Right ventricle myocardium superior (tissue), 1 donor: ENCODE measurements around the gene NEK11. TPM values are rescaled to one million over a fixed set of nuclear protein-coding genes. Genes with fewer than 3 reads are reported as not detected.

Source experiments
- ATAC-seq: fragments of 200-7000 bp; cut with Tn5 transposase; one replicate; pipeline ENCODE4 v1.9.1; 2020; ENCODE audit warnings: mild to moderate bottlenecking; ENCODE audit not compliant: poor library complexity
- DNase-seq: peaks from one replicate; pipeline ENCODE4 v3.0.0-alpha.2; 2020
- intact Hi-C: fragments of 100-400 bp; cut with DNase I; formaldehyde crosslinking; loops from one replicate; pipeline ENCODE4 v1.11.2; 2022
- total RNA-seq: library from RNA; stranded (reverse); fragmentation: NEBNext Ultra II Directional; extraction: Animal tissue kit (Norgen Biotek cat#: 25700); gene quantifications from one replicate; pipeline ENCODE4 v1.2.1, GENCODE V29; 2021
- donor health status: DM: no; HTN: yes; CAD: no; lungs with severe emphysema.

Gene NEK11
- total RNA-seq, 1 donor from 2014 or later = 1.3 TPM

- intact Hi-C loops = no loop called here
- ATAC-seq (no peak), DNase-seq (peak; percentile 62)
These were observed 56.5 kb downstream of the NEK11 start for GRCh38 chr3:131082871-131083863.

- no peak for ATAC-seq
- intact Hi-C loops = no loop called here
These were observed 65.1 kb downstream of the NEK11 start for GRCh38 chr3:131091768-131092167.

GRCh38 chr3:131107637-131108433, 81.2 kb downstream of the NEK11 start:
- intact Hi-C loops = no loop called here
- DNase-seq = no peak
- no peak for ATAC-seq

More at GRCh38 chr3:131091768-131092167, 65.1 kb downstream of the NEK11 start:
- no peak for DNase-seq

GRCh38 chr3:131109156-131109555, 82.5 kb downstream of the NEK11 start:
- ATAC-seq (no peak), DNase-seq (no peak)
- intact Hi-C loops = no loop called here

DNA sequence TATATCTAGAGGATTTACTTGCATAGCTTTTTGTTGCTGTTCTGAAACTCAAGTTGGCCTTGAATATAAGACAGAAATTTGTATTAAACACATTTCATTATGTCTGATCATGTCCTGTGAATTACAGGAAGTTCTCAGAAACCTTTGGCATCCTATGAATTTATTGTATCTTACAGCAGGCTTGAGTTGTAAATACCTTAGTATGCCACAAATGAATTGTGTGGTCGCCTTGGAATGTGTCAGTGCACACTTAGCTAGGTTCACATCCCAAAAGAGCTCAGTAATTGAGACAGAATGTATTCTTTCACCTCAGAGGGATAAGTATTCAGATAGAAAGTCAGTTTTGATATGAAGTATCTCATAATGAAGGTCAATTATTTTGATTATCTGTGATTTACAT, 83.4 kb downstream of the NEK11 start:
- intact Hi-C loops = no loop called here
- DNase-seq = no peak
- ATAC-seq = no peak

DNA sequence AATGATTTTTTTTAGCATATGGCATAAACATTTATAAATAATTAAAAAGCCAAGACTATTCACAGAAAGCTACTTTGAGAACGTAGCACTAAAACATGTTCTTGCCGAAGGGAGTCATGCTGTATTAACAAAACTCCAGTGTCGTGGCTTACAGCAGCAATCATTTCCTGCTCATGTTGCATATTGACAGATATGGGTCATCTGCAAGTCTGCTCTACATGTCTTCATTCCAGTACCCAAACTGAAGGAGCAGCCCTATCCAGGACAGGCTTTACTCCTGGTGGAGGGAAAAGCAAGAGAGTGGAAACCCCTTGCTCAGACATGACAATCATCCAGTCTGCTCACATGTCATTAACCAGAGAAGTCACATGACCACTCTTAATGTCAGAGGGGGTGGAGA, 87.6 kb downstream of the NEK11 start:
- intact Hi-C loops = no loop called here
- no peak for ATAC-seq
- no peak for DNase-seq

GRCh38 chr3:131125684-131126083, 99.0 kb downstream of the NEK11 start:
- intact Hi-C loops = no loop called here
- no peak for ATAC-seq
- no peak for DNase-seq

DNA sequence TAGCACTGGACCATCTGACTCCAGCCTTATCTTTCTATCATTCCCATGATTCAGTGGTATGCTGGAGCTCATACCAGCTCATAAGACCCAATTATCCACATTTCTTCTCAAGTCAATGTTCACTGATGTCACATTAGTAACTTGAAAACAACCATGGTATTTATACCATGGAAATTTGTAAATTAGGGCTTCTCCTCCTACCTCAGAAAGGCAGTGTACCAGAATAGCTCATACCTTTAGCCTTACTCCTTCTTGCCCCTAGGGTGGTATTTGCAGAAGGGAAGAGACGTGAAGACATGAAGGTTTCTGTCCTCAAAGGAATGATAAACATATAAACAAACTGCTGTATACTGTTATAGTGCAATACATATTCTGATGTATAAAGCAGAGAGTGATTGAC, 114.2 kb downstream of the NEK11 start:
- no peak for DNase-seq
- intact Hi-C loops = no loop called here

DNA sequence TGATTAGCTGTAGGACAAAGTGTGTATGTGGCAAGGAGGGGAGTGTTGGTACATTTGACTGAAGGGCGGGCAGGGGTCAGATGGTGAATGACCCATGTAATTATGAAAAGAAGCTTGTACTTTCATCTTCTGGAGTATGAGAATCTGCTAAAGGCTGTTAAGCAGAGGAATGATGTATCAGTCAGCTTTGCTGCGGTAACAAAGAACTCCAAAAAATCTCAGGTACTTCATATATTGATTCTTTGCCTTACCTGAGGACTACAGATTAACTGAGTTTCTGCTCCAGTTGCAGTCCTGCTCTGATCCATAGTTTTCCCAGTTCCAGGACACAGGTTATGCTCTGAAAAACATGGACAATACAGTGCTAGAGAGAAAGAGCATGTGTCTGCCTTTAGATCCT, 115.1 kb downstream of the NEK11 start:
- DNase-seq = no peak
- no peak for ATAC-seq
- intact Hi-C loops = no loop called here

More for the DNA sequence above, 114.2 kb downstream of the NEK11 start:
- no peak for ATAC-seq

DNA sequence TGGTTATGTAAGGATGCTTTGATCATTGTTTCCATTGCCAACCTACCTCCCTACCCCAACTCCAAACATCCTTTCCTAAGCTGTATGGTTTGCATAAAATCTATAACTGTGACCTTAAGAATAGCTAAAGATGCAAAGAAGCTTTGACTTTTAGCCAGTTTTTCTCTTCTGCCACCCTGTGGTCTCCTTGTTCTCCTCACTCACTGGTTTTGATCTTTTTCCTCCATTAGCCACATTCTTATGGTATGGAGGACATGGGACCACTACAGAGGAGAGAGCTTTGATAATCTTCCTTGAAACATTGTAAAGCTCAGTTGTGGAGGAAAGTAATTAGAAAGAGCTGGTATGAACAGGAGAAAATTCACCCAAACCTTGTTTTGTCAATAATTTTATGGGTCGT, 115.9 kb downstream of the NEK11 start:
- no peak for DNase-seq
- intact Hi-C loops = no loop called here
- no peak for ATAC-seq

DNA sequence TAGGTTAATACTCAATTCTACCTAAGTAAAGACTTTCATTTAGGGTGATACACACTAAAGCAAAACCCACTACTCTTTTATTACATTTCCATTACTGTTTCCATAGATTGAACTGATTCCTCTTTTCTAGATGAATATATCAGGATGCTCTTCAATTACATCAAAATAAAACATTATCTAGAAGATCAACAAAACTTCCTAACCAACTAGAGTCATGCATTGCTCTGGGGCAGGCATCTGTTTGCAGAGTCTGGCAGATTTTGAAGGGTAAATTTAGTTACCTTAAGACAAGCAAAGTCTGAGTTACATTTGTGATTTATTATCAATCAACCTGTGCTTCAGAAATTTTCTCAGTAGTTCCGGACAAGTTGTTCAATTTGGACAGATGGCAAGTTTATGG, 117.1 kb downstream of the NEK11 start:
- intact Hi-C loops = no loop called here

GRCh38 chr3:131147534-131147933, 120.9 kb downstream of the NEK11 start:
- ATAC-seq = no peak

More for the DNA sequence above, 117.1 kb downstream of the NEK11 start:
- ATAC-seq (no peak), DNase-seq (no peak)

GRCh38 chr3:131158434-131158833, 131.8 kb downstream of the NEK11 start:
- intact Hi-C loops = no loop called here
- DNase-seq = no peak
- no peak for ATAC-seq

More at GRCh38 chr3:131147534-131147933, 120.9 kb downstream of the NEK11 start:
- intact Hi-C loops = no loop called here
- no peak for DNase-seq

DNA sequence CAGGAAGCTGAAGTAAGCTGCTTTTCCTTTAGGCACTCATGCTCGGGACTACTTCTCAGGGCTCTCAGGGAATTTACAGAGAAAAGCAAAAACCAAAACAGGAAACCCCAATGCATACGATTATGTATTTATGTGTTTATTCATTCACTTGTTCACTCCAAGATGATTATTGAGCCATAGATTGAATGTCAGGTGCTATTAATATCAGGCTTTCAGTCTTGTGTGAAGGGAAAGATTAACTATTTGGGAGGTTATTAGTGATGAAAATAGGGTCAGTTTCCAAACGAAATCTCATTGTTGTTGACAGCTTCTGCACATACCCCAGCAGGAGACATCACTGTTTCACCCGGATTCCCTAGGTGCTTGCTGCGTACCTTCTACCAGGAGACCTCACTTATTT, 135.8 kb downstream of the NEK11 start:
- ATAC-seq (no peak), DNase-seq (no peak)
- intact Hi-C loops = no loop called here

GRCh38 chr3:131167867-131168266, 141.2 kb downstream of the NEK11 start:
- intact Hi-C loops = no loop called here
- DNase-seq (no peak), ATAC-seq (no peak)

GRCh38 chr3:131169331-131169730, 142.7 kb downstream of the NEK11 start:
- ATAC-seq = no peak
- DNase-seq = no peak
- intact Hi-C loops = no loop called here

DNA sequence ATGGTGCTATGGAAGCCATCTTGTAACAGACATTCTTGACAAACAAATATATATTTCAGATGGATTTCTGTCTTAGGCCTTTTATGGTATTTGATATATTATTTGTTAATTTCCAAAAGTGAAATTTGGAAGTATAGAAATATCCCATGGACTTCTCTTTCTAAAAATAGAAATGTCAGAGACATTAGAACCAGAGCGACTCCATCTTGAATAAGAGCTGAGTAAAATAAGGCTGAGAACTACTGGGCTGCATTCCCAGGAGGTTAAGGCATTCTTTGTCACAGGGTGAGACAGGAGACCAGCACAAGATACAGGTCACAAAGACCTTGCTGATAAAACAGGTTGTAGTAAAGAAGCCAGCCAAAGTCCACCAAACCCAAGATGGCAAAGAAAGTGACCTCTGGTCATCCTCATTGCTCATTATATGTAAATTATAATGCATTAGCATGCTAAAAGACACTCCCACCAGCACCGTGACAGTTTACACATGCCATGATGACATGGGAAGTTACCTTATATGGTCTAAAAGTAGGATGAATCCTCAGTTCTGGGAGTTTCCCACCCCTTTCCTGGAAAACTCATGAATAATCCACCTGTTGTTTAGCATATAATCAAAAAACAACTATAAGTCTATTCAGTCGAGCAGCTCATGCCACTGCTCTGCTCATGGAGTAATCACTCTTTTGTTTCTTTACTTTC, 146.0 kb downstream of the NEK11 start:
- ATAC-seq (no peak), DNase-seq (no peak)
- intact Hi-C loops = no loop called here

DNA sequence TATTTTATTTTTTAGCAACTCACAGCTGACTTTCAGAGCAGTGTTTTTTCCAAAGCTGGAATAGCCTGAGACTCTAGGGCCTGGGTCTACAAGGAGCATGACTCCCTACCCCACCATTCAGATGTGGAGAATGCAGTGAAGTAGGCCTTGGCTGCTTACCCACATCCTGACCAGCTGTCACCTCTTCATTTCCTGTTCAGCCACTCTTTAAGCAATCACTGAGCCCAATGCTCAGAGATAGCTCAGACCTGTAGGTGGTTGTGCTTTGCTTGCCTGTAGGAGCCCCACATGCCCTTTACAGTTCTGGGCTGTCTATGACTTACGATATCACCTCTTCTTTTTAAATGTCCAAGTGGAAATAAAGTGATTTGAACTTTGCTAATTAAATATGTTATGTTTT, 148.1 kb downstream of the NEK11 start:
- intact Hi-C loops = no loop called here
- no peak for ATAC-seq
- no peak for DNase-seq

- no peak for DNase-seq
- no peak for ATAC-seq
- intact Hi-C loops = no loop called here
These were observed 152.2 kb downstream of the NEK11 start for GRCh38 chr3:131178710-131179375.
